ENCODE data around the gene SLC12A1.

SLC12A1 gene

DNA sequence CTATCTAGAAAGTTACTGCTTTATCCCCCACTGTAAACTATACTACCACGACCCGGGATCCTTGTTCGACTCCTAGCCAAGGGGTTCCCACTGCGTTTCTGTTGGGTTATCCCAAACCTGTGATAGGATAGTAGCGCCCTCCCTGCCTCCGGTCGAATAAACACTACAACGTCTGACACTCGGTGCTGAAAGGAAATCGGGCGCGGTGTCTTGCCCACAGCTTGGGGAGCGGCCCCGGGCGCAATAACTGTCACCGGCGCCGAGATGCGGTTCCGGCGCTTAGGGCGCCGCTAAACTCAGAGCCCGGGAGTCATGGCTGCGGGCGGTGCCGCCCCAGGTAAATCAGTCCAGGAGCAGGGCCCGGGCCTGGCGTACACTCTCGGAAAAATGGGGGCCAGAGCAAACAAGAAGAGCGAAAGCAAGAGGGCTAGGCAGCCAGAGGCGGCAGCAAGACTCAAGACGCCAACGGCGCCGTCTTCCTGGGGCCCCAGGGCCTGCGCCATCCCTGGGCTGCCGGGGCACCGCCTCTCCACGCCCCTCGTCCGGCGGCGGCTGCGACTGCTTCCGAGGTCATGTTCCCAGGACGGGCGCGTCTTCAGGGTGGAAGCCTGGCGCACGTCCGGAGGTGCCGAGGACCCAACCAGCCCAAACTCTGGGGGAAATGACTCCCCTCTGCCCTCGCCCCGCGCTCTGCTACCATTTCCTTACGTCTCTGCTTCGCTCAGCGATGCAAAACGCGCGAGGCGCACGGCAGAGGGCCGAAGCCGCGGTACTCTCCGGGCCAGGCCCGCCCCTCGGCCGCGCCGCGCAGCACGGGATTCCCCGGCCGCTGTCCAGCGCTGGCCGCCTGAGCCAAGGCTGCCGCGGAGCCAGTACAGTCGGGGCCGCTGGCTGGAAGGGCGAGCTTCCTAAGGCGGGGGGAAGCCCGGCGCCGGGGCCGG is 125.0 kb downstream of the SLC12A1 start, which contains the start of gene DUT:
Gene DUT (plus strand): TSS at position 575 of the 941 bp plus-strand sequence. CDS start 87 bp downstream, at position 662.
- DNase-seq: peak; percentile 63
- in situ Hi-C loops (cut with HindIII; ENCODE audit: low pct_ligation_motif_present, low pct_unique_long_range_greater_than_20kb, low sequenced_read_pairs): no loop called here

DNA sequence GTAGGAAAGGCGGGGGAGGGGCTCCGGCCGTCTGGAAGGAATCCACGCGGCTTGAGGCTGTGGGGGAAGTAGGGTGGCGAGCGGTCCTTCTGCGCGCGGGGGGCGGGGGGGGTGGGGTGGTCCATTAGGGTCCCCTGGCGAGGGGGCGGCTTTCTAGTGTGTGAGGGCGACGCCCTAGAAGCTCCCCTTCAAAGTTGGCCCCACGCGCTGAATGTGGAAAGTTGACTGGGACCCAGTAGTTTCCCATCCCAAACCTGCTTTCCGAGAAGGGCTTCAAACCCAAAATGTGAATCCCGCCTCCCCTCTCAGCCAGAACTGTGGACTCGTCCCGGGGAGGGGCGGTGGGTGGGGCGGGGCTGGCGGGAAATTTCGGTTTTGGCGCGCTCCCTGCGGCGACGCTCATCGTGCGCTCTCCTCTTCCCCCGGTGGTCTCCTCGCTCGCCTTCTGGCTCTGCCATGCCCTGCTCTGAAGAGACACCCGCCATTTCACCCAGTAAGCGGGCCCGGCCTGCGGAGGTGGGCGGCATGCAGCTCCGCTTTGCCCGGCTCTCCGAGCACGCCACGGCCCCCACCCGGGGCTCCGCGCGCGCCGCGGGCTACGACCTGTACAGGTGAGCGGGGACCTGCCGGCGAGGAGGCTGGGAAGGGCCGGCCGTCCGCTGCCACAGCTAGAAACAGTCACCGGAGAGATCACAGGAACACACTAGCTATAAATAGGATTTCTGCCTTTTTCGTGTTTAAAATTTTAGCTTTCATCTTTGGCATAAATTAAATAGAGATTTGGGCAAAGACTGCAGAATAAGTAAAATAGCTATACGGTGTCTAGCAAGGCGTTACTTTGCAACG is 125.9 kb downstream of the SLC12A1 start:
- in situ Hi-C loops (cut with HindIII; ENCODE audit: low pct_ligation_motif_present, low pct_unique_long_range_greater_than_20kb, low sequenced_read_pairs): no loop called here
- DNase-seq: peak; percentile 38

DNA sequence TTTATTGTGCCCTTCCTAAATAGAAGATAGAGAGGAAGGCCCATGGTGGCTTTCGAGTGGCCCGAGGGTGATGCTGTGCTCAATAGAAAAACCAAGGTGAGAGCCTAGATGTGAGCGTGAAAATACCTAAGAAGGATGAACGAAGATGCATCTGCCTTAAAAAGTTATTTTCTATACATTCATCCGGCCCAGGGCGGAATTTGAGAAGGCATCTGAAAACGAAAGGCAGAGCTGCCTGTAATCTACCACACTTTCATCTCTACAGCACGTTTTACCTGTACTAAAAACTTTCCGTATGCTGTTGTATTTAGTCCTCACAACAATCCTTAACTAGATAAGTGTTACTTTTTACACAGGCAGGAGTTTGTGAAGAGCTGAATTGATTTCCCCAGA is 126.5 kb downstream of the SLC12A1 start:
- DNase-seq: no peak
- in situ Hi-C loops (cut with HindIII; ENCODE audit: low pct_ligation_motif_present, low pct_unique_long_range_greater_than_20kb, low sequenced_read_pairs): no loop called here

DNA sequence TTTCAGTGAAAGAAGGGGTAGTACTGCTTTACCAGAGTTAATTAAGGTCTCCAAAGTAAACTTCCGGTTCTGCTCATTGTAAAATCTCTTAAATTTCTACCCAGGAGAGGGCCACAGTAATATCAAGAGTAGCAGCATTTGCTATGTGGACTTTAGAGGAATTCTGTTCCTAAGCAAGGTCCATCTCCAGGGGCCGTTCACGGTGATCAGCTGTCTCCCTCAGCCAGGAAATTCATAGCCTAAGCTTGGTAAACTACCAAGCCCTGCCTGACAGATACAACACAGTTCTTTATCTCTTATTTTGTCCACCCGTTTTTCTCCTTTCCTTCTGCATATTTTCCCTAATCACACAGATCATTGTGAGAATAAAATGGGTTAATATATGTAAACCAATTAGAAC is 127.4 kb downstream of the SLC12A1 start:
- no peak for DNase-seq
- in situ Hi-C loops (cut with HindIII; ENCODE audit: low pct_ligation_motif_present, low pct_unique_long_range_greater_than_20kb, low sequenced_read_pairs): no loop called here

DNA sequence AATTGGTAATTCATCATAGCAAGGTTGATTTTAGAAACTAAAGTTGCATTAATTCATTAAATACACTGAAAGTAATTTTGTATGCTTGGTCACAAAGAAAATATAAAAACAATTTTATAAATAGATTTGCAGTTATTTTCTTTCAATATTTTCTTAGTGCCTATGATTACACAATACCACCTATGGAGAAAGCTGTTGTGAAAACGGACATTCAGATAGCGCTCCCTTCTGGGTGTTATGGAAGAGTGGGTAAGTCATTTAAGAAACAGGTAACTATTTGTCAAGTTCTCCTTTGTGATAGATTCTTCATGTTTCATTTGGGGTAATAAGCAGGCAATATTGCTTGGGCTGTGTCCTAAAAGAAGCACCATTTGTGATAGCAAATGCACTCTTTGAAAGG is 128.2 kb downstream of the SLC12A1 start:
- in situ Hi-C loops (cut with HindIII; ENCODE audit: low pct_ligation_motif_present, low pct_unique_long_range_greater_than_20kb, low sequenced_read_pairs): no loop called here
- DNase-seq: no peak

DNA sequence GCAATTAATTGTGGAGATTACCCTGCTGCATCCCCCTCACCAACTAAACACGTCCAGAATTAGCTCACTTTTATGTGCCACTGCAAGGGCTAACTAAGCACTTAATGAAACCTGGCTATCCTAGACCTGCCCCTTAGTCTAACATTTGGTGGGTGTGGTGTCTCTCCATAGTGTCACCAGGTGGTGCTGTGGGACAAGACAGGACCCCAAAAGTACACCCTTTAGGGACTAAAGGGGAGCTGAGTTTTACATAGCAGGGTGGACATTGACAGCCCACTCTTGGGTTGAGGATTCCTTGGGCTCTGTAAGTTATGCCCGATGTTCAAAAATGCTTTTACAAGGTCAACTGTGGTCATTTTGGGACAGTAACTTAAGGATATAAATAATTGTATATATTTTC is 130.8 kb downstream of the SLC12A1 start:
- DNase-seq: peak; percentile 22
- in situ Hi-C loops (cut with HindIII; ENCODE audit: low pct_ligation_motif_present, low pct_unique_long_range_greater_than_20kb, low sequenced_read_pairs): no loop called here

DNA sequence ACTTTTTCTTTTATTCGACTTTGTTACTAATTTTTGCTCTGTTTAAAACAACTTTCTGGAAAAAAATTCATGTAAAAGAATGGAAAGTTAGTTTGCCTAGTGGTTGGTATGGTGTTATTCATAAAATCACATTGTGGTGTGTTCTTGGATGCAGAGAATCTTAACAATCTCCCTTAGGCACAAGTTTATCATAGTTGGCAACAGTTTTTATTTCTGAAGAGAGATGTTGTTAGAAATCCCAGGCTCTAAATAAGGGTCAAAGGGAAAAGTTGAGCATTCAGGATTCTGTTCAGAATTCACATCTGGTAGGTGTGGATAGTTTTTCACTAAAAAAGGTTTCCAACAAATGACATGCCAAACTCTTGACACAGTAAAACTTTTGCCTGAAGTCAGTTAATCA is 131.5 kb downstream of the SLC12A1 start:
- in situ Hi-C loops (cut with HindIII; ENCODE audit: low pct_ligation_motif_present, low pct_unique_long_range_greater_than_20kb, low sequenced_read_pairs): no loop called here
- DNase-seq: no peak

DNA sequence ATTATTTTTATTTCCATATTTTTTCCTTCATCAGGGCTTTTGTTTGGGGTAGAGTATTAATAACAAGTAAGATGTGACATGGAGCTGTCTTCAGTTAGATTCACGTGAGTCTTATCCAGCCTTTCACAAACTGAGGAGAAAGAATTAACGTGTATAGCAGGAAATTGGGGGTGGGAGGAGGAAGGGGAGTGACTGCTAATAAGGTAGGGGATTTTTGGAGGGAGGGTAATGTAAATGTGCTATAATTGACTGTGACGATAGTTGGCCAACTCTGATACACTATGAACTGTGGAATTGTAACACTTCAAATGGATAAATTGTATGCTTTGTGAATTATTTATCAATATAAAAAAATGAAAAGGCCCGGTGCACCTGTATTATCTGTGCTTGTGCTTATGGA is 134.0 kb downstream of the SLC12A1 start:
- in situ Hi-C loops (cut with HindIII; ENCODE audit: low pct_ligation_motif_present, low pct_unique_long_range_greater_than_20kb, low sequenced_read_pairs): no loop called here
- no peak for DNase-seq

DNA sequence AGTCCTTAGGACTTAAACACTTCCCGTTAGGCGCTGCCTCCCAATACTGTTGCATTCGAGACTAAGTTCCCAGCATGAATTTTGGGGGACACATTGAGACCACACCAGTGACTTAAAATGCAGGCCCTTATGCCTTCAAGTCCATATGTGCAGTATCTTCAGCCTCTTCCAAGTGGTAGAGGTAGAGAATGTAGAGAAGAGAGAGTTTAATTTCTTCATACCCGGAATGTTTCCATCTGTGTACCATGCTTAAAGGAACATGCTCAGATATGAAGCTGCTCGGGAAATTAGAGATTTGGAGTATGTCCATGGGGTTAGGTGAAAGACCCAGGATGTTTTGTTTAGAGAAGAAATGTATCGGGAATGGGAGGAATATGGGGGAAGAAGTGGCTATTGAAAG is 137.8 kb downstream of the SLC12A1 start:
- no peak for DNase-seq
- in situ Hi-C loops (cut with HindIII; ENCODE audit: low pct_ligation_motif_present, low pct_unique_long_range_greater_than_20kb, low sequenced_read_pairs): no loop called here

DNA sequence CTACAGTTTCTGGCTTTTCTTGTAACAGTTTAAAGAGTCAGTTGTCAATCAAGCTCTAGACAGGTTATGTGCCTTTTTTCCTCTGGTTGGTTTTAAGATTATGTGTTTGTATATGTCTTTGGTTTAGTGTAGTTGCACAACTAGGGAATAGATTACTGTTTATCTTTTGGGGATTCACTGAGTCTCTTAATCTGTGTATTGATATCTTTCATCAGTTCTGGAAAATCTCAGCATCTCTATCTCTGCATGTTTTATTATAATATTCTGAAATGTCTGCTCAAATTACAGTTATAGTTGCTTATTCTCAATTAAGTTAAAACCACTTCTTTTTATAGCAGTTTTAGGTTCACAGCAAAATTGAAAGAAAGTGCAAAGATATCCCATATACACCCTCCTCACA is 139.4 kb downstream of the SLC12A1 start:
- no peak for DNase-seq
- in situ Hi-C loops (cut with HindIII; ENCODE audit: low pct_ligation_motif_present, low pct_unique_long_range_greater_than_20kb, low sequenced_read_pairs): no loop called here

DNA sequence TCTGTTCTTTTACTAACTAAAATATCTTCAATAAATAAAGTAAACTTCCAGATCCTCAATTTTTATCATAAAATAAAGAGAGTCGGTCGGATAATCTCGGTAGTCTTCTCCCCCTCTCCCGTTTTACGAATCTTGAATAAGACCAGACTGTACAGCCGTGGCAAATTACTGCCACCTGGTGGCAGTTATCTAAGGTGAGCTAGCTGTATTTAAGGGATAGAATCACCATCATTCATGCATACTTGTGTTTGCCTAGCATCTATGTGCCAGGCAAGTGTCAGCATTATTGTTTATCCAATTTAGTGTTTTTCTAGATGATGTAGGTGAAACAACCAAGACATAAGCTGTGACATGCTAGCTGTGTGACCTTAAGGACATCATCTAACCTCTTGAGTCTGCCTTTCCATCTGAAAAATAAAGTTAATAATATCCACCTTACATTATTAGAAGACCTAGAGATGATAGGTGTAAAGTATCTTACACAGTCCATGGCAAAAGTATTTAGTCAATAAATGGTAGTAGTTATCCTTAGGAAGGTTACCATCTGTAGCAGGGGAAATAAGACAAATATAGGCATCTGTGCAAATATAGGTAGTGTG is 146.5 kb downstream of the SLC12A1 start:
- DNase-seq: peak; percentile 74
- in situ Hi-C loops (cut with HindIII; ENCODE audit: low pct_ligation_motif_present, low pct_unique_long_range_greater_than_20kb, low sequenced_read_pairs): no loop called here
